Measurements from ENCODE around the gene KCNJ10.
A peak's percentile ranks its signal among the peaks of the same experiment; 100 is the strongest.

KCNJ10 gene

GRCh38 chr1:160098852-160099561 lies 29.0 kb upstream of the KCNJ10 start:
- peak; percentile 98 for DNase-seq (ENCODE audit: low spot score)

DNA sequence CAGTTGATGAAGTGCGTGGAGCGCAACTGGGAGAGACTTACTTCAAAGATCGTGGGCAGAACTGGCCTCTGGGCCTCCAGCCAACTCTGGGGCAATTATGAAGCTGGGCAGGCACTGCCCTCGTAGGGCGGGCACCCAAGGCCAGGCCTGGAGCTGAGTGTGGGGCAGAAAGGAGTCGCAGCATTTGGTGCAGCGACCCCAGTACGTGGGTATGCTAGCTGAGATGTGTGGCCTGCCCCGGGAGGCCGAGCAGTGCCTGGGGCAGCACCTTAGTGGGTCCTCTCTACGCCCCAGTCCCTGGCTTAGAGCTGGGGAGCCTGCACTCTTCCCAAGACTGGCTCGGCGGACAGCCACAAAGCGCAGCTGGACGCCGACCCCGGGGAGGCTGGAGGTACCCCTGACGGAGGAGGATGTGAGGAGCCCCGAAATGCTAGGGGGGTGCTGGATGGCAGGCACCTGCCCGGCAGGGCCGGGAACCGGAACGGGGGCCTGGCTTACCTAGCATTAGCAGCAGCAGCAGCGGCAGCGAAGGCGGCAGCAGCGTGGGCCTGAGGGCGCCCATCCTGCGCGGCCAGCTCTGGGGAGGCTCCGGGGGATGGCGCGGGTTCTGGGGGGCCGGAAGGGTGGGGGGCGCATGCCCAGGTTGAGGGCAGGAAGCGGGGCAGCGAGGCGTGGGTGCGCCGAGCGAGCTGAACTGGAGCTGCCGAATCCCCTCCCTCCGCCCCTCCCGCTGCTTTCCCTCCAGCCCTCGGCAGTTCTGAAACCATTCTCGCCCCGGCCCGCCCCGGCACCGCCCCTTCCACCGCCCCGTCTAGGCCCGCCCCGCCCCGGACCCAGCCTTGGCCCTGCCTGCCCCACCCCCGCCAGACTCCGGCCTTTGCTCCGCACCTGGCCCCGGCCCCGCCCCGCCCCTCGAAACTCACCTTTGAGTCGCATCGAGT lies 28.2 kb upstream of the KCNJ10 start, which contains the start of gene IGSF8:
IGSF8 (minus strand) TSS at position 709 of the 941 bp plus-strand sequence; CDS start at position 562, 147 bp downstream.
- peak; percentile 32 for DNase-seq (ENCODE audit: low spot score)

GRCh38 chr1:160097151-160097910 lies 27.4 kb upstream of the KCNJ10 start:
- DNase-seq (ENCODE audit: low spot score), result no peak

GRCh38 chr1:160096274-160097116 lies 26.5 kb upstream of the KCNJ10 start:
- no peak for DNase-seq (ENCODE audit: low spot score)

- no peak for DNase-seq (ENCODE audit: low spot score)
Measured at GRCh38 chr1:160095382-160096105, 25.6 kb upstream of the KCNJ10 start.

DNA sequence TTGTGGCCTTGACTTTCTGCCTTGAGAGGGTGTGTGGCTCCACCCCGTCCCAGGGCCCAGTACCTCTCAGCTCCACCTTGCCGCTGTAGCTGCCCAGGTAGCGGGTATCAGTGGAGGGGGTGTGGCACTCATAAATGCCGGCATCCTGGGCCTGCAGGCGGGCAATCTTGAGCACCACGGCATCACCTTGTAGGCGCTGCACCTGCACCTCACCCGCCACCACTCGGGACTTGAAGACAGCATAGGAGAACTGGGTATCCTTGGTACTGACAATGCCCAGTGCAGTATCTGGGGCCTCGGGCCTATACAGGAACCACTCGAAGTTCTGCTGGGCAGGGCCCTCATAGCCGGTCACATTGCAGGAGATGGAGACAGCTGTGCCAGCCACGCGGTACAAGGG lies 24.8 kb upstream of the KCNJ10 start:
- DNase-seq (ENCODE audit: low spot score), result no peak

DNA sequence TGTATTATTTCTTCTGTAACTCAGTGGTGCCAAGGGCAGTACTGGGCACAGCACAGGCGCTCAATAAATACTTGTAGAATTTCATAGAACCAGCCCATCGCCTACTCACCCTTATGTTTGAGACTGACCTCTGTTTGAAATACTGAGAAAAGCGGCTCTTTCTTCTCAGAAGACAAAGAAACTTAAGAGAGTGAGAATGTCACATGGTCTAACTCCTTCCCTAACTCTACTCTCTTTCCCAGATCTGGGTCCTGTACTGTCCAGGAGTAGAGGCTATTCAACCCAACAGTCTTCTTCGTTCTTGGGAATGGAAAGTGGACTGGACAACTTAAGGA lies 24.3 kb upstream of the KCNJ10 start:
- DNase-seq (ENCODE audit: low spot score), result no peak

DNA sequence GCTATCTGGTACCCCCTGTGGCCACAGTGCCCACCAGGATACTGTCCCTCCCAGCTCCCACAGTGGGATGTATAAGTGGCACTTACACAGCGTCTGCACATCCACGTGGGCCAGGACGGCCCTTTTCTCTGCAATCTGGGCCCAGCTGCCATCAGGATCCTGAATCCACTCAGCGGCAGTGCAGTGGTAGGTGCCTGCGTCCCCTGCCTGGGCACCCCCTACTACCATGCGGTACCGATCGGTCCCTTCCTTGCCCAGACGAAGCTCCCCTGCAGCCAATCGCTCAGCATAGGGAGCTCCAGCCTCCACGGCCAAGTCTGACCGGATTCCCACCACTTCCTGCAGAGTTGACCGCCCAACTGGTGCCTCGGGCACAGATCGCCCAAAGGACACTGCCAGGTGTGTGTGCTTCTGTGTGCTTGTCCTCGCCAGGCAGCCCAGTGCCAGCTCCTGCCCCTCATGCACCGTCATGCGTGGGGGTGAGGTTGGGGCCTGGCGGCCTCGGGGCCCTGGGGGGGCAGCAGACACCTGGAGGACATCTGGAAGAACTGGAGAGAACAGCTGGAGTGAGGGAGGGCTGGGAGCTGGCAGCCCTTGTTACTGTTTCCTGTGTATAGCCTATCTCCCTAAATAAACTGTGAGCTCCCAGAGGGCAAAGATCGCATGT lies 23.8 kb upstream of the KCNJ10 start:
- peak; percentile 48 for DNase-seq (ENCODE audit: low spot score)

GRCh38 chr1:160093069-160093395 lies 23.1 kb upstream of the KCNJ10 start:
- DNase-seq (ENCODE audit: low spot score), result peak; percentile 26

GRCh38 chr1:160092366-160093068 lies 22.6 kb upstream of the KCNJ10 start:
- no peak for DNase-seq (ENCODE audit: low spot score)

GRCh38 chr1:160091666-160092223 lies 21.8 kb upstream of the KCNJ10 start:
- DNase-seq (ENCODE audit: low spot score), result no peak

GRCh38 chr1:160090760-160091159 lies 20.8 kb upstream of the KCNJ10 start:
- no peak for DNase-seq (ENCODE audit: low spot score)

- DNase-seq (ENCODE audit: low spot score), result no peak
Measured at GRCh38 chr1:160089883-160090282, 19.9 kb upstream of the KCNJ10 start.

DNA sequence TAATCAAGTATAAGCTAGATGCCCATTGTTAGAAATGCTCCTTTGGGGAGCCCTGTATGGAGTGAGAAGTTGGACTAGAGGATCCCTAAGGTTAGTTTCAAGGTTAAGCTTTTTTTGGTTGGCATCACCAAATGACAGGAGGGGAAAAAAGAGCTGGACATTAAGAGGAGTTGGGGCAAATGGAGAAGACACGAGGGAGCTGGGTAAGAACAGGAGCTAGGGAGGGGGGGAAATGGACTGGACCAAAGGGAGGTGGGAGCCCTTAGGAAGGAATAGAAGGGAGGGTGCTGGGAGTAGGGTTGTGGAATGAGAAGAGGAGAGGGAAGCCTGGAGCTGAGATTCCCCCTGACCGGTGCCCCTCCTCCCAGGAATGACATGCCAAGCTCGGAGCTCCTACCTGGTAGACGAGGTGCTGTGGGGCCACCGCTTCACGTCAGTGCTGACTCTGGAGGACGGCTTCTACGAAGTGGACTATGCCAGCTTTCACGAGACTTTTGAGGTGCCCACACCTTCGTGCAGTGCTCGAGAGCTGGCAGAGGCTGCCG lies 17.2 kb upstream of the KCNJ10 start:
- DNase-seq (ENCODE audit: low spot score), result peak; percentile 41

- DNase-seq (ENCODE audit: low spot score), result peak; percentile 91
Measured at GRCh38 chr1:160086456-160086892, 16.5 kb upstream of the KCNJ10 start.

GRCh38 chr1:160085686-160086455 lies 15.9 kb upstream of the KCNJ10 start:
- DNase-seq (ENCODE audit: low spot score), result peak; percentile 93

DNA sequence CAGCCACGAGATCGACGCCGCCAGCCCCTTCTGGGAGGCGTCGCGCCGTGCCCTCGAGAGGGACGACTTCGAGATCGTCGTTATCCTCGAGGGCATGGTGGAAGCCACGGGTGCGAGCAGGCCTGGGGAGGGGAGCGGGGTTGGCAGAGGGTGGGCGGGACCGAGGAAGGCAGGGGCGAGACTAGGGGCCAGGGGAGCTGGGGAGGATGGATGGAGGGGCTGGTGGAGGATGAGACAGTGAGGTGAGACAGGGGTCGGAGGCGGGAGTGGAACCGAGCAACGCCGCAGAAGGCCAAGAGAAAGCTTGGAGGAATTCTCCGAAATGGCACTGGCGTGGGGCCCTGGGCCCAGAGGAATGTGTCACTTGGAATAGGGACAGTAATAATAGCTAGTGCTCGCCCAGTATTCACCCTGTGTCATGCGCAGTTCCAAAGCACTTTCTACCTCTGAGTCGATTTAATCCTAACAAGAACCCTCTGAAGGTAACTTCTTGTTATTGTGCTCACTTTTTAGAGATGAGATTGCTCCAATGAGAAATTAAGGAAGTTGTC lies 14.9 kb upstream of the KCNJ10 start:
- DNase-seq (ENCODE audit: low spot score), result no peak
